PFSK-1 (cell line): ENCODE data around the gene C2orf72. TPM values are rescaled to one million over a fixed set of nuclear protein-coding genes. Genes with fewer than 3 reads are reported as not detected.

Experiments used
- FOXP2 ChIP-seq: optimal IDR thresholded peaks from 2 replicates; pipeline ENCODE3; 2011; ENCODE audit warnings: borderline replicate concordance, control low read depth, inconsistent platforms; ENCODE audit not compliant: insufficient read depth; ENCODE audit errors: extremely low read length, extremely low read depth
- POLR2AphosphoS5 ChIP-seq: IDR thresholded peaks from 2 replicates; pipeline ENCODE4 v1.6.1; 2012; ENCODE audit warnings: low read depth, mild to moderate bottlenecking, control low read depth, low read length, moderate library complexity
- SIN3A ChIP-seq: IDR thresholded peaks from 2 replicates; pipeline ENCODE4 v1.6.1; 2012; ENCODE audit warnings: mild to moderate bottlenecking, low read length, moderate library complexity, borderline replicate concordance; ENCODE audit not compliant: insufficient read depth
- TAF1 ChIP-seq: IDR thresholded peaks from 2 replicates; pipeline ENCODE4 v1.6.1; 2012; ENCODE audit warnings: low read length, control low read depth, borderline replicate concordance; ENCODE audit not compliant: insufficient read depth
- polyA plus RNA-seq: library from polyadenylated mRNA; unstranded; fragments of >200 nt; gene quantifications from one replicate; pipeline ENCODE4 v1.2.1, GENCODE V29; 2012; ENCODE audit warnings: low read depth, missing spikeins; ENCODE audit not compliant: insufficient read length
- TF ChIP-seq, protein P1 (sequence below), 2 experiments: IDR thresholded peaks; 2 replicates each; pipeline versions ENCODE4 v1.6.1 to v1.8.0; 2011 to 2012; ENCODE audit warnings: low read depth in 2 of 2, low read length in 2 of 2, control low read depth in 1 of 2, inconsistent platforms in 1 of 2, mild to moderate bottlenecking in 1 of 2, moderate library complexity in 1 of 2; ENCODE audit not compliant: insufficient read depth in 1 of 2

Gene C2orf72
- not detected for polyA plus RNA-seq

GRCh38 chr2:231037202-231037730, at the start of gene C2orf72:
C2orf72 (plus strand) TSS chr2:231037523; CDS start chr2:231037566, 43 bp downstream.
- TF ChIP-seq, protein P1, sequence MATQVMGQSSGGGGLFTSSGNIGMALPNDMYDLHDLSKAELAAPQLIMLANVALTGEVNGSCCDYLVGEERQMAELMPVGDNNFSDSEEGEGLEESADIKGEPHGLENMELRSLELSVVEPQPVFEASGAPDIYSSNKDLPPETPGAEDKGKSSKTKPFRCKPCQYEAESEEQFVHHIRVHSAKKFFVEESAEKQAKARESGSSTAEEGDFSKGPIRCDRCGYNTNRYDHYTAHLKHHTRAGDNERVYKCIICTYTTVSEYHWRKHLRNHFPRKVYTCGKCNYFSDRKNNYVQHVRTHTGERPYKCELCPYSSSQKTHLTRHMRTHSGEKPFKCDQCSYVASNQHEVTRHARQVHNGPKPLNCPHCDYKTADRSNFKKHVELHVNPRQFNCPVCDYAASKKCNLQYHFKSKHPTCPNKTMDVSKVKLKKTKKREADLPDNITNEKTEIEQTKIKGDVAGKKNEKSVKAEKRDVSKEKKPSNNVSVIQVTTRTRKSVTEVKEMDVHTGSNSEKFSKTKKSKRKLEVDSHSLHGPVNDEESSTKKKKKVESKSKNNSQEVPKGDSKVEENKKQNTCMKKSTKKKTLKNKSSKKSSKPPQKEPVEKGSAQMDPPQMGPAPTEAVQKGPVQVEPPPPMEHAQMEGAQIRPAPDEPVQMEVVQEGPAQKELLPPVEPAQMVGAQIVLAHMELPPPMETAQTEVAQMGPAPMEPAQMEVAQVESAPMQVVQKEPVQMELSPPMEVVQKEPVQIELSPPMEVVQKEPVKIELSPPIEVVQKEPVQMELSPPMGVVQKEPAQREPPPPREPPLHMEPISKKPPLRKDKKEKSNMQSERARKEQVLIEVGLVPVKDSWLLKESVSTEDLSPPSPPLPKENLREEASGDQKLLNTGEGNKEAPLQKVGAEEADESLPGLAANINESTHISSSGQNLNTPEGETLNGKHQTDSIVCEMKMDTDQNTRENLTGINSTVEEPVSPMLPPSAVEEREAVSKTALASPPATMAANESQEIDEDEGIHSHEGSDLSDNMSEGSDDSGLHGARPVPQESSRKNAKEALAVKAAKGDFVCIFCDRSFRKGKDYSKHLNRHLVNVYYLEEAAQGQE (IDR thresholded peaks at IDR 0.05; ENCODE audit: insufficient read depth in 1 of 2, low read depth in 2 of 2, low read length in 2 of 2) = no peak
- TF ChIP-seq SIN3A (no peak), POLR2AphosphoS5 (no peak), FOXP2 (no peak), TAF1 (no peak)

DNA sequence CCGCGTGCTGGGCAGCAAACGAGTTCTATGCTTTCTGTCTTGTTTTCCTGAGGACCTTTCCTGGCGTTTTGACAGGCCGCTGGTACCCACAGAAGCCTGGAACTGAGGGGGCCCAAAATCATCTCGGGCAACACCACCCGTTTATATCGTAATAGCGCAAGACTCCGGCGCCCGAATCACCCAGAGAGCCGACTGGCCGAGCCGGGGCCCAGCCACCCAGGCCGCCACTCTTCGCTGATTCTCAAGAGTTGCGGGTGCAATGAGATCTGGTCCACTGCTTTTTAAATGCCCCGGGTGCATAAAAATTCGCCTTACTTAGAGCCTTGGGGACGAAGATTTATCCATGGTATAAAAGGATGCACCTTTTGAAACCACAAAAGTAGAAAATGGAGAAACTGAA, 47.6 kb upstream of the C2orf72 start:
- TF ChIP-seq FOXP2 (no peak), POLR2AphosphoS5 (no peak), SIN3A (no peak), TAF1 (no peak)
- TF ChIP-seq, protein P1 (IDR thresholded peaks at IDR 0.05; ENCODE audit: insufficient read depth in 1 of 2, low read depth in 2 of 2, low read length in 2 of 2) = no peak

DNA sequence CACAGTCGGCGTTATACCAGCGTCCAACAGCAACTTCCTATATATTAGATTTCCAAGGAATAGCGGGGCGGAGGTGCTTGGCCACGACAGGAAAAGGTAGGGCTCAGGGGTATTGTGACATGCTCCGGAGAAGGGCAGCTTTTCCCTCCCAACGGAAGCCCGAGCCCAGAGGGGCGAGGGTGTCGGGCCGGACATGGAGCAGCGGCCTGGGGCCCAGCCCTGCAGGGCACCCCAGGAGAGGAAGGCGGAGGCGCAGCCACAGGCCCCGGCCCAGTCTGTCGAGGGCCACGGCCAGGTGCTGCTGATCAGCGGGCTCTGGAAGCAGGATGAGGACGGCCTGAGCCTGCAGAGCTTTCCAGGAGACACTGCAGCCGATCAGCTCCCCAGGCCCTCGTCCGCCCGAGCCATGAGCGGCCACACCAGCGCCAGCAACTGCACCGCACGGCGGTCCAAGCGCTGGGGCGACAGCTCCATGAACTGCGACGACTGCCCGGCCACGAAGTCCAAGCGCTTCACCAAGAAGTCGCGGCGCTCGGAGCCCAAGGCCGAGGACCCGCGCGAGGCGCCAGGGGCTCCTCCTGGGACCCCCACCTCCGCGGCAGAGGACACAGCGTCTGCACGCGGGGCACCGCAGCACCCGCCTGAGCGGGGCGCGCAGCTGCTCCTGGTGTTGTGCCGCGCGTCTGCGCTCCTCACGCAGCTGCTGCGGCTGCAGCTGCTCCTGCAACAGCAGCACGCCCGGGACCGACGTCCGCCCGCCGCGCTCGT, 47.0 kb upstream of the C2orf72 start:
- TF ChIP-seq TAF1 (no peak), SIN3A (no peak), FOXP2 (no peak), POLR2AphosphoS5 (no peak)
- TF ChIP-seq, protein P1 (IDR thresholded peaks at IDR 0.05; ENCODE audit: insufficient read depth in 1 of 2, low read depth in 2 of 2, low read length in 2 of 2) = no peak

DNA sequence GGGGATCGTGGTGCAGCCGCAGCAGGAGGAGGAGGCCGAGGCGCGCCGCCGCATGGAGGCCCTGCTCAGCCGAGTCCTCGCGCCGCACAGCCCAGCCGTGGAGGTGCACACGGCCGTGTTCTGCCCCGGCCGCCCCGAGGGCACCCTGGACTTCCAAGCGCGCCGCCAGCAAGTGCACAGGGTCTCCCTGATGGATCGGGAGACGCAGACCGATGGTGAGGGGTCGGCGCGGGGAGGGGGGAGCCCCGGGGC, 46.5 kb upstream of the C2orf72 start:
- TF ChIP-seq TAF1 (no peak), FOXP2 (no peak), POLR2AphosphoS5 (no peak), SIN3A (no peak)
- TF ChIP-seq, protein P1 (IDR thresholded peaks at IDR 0.05; ENCODE audit: insufficient read depth in 1 of 2, low read depth in 2 of 2, low read length in 2 of 2) = no peak

- TF ChIP-seq POLR2AphosphoS5 = no peak
- TF ChIP-seq SIN3A = no peak
- TF ChIP-seq TAF1 = no peak
- TF ChIP-seq, protein P1 (IDR thresholded peaks at IDR 0.05; ENCODE audit: insufficient read depth in 1 of 2, low read depth in 2 of 2, low read length in 2 of 2) = no peak
- TF ChIP-seq FOXP2 = no peak
These were observed 45.7 kb upstream of the C2orf72 start for GRCh38 chr2:230991598-230991997.
